ENCODE data around the gene PTGES2.

- TF ChIP-seq POLR2A (IDR thresholded peaks at IDR 0.05; ENCODE audit: low read depth, low read length), result no peak
- TF ChIP-seq TAF1 (IDR thresholded peaks at IDR 0.05; ENCODE audit: borderline replicate concordance, low read depth, low read length), result no peak
- TF ChIP-seq POLR2AphosphoS5 (IDR thresholded peaks at IDR 0.05; ENCODE audit: low read depth, low read length), result no peak
These were observed 684 bp upstream of the PTGES2 start for GRCh38 chr9:128127990-128128835.
